Testis (tissue), 3 donors: Measurements from ENCODE around the gene MEGF9. TPM values are rescaled to one million over a fixed set of nuclear protein-coding genes. Genes with fewer than 3 reads are reported as not detected.

ENCODE experiments used
- DNase-seq: peaks from one replicate; pipeline ENCODE4 v3.0.0-alpha.2; 2019
- H3K27ac ChIP-seq, 2 donors: fragments of 200-600 bp; sonication (generic); one replicate each; pipeline ENCODE4 v1.5.1; 2019
- H3K27me3 ChIP-seq: fragments of 200-600 bp; sonication (generic); one replicate; pipeline ENCODE4 v1.5.1; 2019
- H3K36me3 ChIP-seq: fragments of 200-600 bp; sonication (generic); one replicate; pipeline ENCODE4 v1.5.1; 2017; ENCODE audit warnings: low read depth; ENCODE audit errors: missing control alignments
- H3K4me1 ChIP-seq: fragments of 200-600 bp; sonication (generic); one replicate; pipeline ENCODE4 v1.5.1; 2019
- H3K4me3 ChIP-seq, 2 donors: fragments of 200-600 bp; sonication (generic); one replicate each; pipeline ENCODE4 v1.5.1; 2017 to 2019
- H3K9me3 ChIP-seq: fragments of 200-600 bp; sonication (generic); one replicate; pipeline ENCODE4 v1.5.1; 2017
- POLR2A ChIP-seq: fragments of 450-650 bp; IDR thresholded peaks from one replicate; pipeline ENCODE4 v1.6.1; 2017; ENCODE audit warnings: antibody characterized with exemption, mild to moderate bottlenecking, moderate library complexity
- WGBS, 2 donors: methylation state at CpG; one replicate each; pipeline ENCODE4 v1.1.5; 2018; 5-methylcytosine and 5-hydroxymethylcytosine counted together
- intact Hi-C: fragments of 100-400 bp; cut with DNase I; formaldehyde crosslinking; loops from one replicate; pipeline ENCODE4 v1.15.1; 2023; ENCODE audit warnings: low total_unique reads
- polyA plus RNA-seq: library from polyadenylated mRNA; stranded (reverse); fragments of 350-450 nt; fragmentation: Illumina TruSeq; extraction: RNeasy Lipid Tissue Mini Kit (QIAGEN cat#74804); gene quantifications from one replicate; pipeline ENCODE4 v1.2.3, GENCODE V29; 2014; ENCODE audit warnings: low read depth, low replicate concordance; ENCODE audit not compliant: insufficient read depth
- total RNA-seq, 2 donors: library from RNA; depleted of rRNA; stranded (reverse); fragments of >200 nt; gene quantifications; one replicate each; pipeline ENCODE4 v1.2.3, GENCODE V29; 2016
- TF ChIP-seq, protein P1 (sequence below), 3 experiments: fragments of 450-650 bp in 2 of 3; fragments of 200-600 bp in 1 of 3; sonication (generic) in 1 of 3; IDR thresholded peaks; one replicate each; pipeline ENCODE4 v1.5.1; 2016 to 2019; ENCODE audit warnings: antibody characterized with exemption in 3 of 3, mild to moderate bottlenecking in 2 of 3, moderate library complexity in 1 of 3

MEGF9 gene
- total and polyA plus RNA-seq, 3 donors from 2014 or later = 7.2 to 8.5 (median 8.2) TPM

DNA sequence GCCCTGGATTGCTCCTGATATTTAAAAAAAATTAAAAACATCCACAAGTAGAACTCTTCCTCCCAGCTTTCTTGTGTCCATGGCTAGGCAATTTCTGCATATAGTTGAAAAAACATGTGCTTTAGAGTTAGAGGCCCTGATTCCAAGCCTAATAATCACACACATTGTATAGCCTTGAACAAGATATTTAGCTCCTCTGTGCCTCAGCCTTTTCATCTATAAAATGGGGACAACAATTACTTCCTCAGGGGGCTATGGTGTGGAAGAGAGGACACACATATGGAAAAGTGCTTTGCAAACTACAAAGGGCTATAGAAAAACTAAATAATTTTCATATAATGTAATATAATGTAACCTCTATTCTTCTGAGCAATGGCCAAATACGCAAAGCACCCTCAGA, 111.3 kb downstream of the MEGF9 start:
- Histone ChIP-seq H3K9me3 (no peaks in the 10 kb centered on the region), H3K27me3 (no peaks in the 10 kb centered on the region), H3K4me1 (no peaks in the 10 kb centered on the region), H3K4me3 (no peak overlapping the region), H3K27ac (no peak overlapping the region), H3K36me3 (no peaks in the 10 kb centered on the region)
- WGBS, 2 donors = 95 to 100% methylated on average over 1 of the region's 1 CpG
- DNase-seq = no peak
- TF ChIP-seq POLR2A = no peak
- TF ChIP-seq, protein P1, sequence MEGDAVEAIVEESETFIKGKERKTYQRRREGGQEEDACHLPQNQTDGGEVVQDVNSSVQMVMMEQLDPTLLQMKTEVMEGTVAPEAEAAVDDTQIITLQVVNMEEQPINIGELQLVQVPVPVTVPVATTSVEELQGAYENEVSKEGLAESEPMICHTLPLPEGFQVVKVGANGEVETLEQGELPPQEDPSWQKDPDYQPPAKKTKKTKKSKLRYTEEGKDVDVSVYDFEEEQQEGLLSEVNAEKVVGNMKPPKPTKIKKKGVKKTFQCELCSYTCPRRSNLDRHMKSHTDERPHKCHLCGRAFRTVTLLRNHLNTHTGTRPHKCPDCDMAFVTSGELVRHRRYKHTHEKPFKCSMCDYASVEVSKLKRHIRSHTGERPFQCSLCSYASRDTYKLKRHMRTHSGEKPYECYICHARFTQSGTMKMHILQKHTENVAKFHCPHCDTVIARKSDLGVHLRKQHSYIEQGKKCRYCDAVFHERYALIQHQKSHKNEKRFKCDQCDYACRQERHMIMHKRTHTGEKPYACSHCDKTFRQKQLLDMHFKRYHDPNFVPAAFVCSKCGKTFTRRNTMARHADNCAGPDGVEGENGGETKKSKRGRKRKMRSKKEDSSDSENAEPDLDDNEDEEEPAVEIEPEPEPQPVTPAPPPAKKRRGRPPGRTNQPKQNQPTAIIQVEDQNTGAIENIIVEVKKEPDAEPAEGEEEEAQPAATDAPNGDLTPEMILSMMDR (IDR thresholded peaks at IDR 0.05) = no peak
- intact Hi-C loops = no loop called here

DNA sequence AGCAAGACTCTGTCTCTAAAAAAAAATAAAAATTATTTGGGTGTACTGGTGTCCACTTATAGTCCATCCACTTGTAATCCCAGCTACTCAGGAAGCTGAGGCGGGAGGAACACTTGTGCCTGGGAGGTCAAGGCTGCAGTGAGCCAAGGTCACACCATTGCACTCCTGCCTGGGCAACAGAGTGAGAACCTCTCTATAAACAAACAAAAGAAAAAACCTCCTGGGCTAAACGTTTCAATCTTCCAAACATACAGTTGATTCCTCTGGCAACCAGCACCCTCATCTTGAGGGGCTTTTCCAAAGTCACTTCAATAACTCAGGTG, 120.4 kb downstream of the MEGF9 start:
- no peaks in the 10 kb centered on the region for H3K36me3 ChIP-seq
- H3K9me3 ChIP-seq = no peaks in the 10 kb centered on the region
- no peaks in the 10 kb centered on the region for H3K27me3 ChIP-seq
- DNase-seq = no peak
- intact Hi-C loops = no loop called here
- H3K4me3 ChIP-seq = no peak overlapping the region
- TF ChIP-seq POLR2A = no peak
- TF ChIP-seq, protein P1 (IDR thresholded peaks at IDR 0.05) = no peak
- H3K27ac ChIP-seq = no peak overlapping the region
- WGBS, 2 donors = 36 to 56% methylated on average over 2 of the region's 2 CpGs
- no peaks in the 10 kb centered on the region for H3K4me1 ChIP-seq

DNA sequence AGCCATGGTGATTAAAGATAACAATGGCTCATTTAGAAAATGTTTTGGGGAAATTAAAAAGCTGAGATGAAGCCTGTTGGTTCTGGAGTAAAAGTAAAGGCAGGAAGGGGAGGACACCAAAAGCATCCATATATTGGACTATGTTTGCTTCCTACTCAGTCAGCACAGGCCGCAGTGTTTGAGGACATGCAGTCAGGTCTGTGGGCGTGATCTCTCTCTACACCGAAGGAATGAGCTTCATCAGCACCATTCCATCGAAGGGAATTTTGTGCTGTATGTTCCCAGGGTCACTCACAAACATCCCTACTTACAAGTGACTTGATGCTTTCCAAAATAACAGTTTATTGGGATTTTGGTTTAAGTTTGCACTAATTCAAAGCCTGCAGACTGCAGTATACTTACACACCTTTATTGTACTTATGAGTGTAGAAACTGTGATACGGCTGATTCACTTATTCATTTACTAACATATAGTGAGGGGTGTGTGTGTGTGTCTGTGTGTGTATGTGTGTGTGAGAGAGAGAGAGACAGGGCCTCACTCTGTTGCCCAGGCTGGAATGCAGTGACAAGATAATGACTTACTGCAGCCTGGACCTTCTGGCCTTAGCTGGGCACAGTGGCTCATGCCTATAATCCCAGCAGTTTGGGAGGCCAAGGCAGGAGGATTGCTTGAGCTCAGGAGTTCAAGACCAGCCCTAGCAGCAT, 120.9 kb downstream of the MEGF9 start:
- 81% methylated on average over 5 of the region's 5 CpGs for WGBS, 2 donors
- intact Hi-C loops = no loop called here
- no peak overlapping the region for H3K27ac ChIP-seq
- no peaks in the 10 kb centered on the region for H3K36me3 ChIP-seq
- no peaks in the 10 kb centered on the region for H3K9me3 ChIP-seq
- H3K4me3 ChIP-seq = no peak overlapping the region
- no peaks in the 10 kb centered on the region for H3K27me3 ChIP-seq
- DNase-seq = no peak
- no peak for TF ChIP-seq POLR2A
- TF ChIP-seq, protein P1 (IDR thresholded peaks at IDR 0.05) = no peak
- H3K4me1 ChIP-seq = no peaks in the 10 kb centered on the region

DNA sequence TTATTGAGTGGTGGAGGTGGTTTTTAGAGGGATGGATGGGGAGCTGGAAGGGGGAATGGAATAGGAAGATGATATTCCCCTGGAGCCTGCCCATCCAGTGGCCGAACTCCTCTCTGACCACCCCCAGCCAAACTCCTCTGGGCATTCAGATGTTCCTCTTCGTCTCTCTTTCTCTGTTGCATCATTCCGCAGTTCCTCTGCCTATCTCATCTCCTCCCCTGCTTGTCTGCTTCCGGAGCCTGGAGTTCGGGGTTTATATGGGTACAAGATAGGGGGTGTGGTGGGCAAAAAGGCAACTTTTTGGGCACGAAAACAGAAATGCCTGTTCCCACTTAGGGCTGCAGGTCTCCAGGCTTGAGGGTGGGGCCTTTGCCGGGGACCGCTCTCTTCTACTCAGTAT, 122.1 kb downstream of the MEGF9 start:
- H3K9me3 ChIP-seq = no peaks in the 10 kb centered on the region
- H3K36me3 ChIP-seq = no peaks in the 10 kb centered on the region
- H3K27me3 ChIP-seq = no peaks in the 10 kb centered on the region
- H3K4me3 ChIP-seq = no peak overlapping the region
- H3K27ac ChIP-seq = no peak overlapping the region
- TF ChIP-seq POLR2A = no peak
- TF ChIP-seq, protein P1 (IDR thresholded peaks at IDR 0.05) = no peak
- WGBS, 2 donors = 91 to 97% methylated on average over 8 of the region's 8 CpGs
- no peaks in the 10 kb centered on the region for H3K4me1 ChIP-seq
- no peak for DNase-seq
- intact Hi-C loops = no loop called here

DNA sequence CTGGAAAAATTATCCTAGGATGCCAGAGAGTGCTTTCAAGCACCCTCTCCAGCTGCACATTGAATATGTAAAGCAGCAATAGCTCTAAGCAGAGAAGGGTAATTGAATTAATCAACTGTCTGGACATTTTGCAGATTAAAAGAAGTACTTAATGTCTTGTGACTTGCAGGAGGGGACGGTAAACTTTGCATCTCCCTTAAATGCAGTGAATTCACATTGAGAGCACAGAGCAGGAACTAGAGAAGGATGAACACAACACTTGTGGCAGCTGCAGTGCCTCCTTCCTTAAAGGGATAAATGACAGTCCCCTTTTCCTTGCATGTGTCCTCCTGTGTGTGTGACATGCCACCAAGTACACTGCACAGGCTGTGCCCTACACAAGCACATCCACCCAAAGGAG, 126.9 kb downstream of the MEGF9 start:
- H3K27me3 ChIP-seq = no peaks in the 10 kb centered on the region
- H3K9me3 ChIP-seq = no peaks in the 10 kb centered on the region
- intact Hi-C loops = no loop called here
- DNase-seq = no peak
- TF ChIP-seq, protein P1 (IDR thresholded peaks at IDR 0.05) = no peak
- WGBS, 2 donors = 21 to 40% methylated on average over 1 of the region's 1 CpG
- no peak overlapping the region for H3K27ac ChIP-seq
- no peak overlapping the region for H3K4me3 ChIP-seq
- H3K4me1 ChIP-seq = no peaks in the 10 kb centered on the region
- no peaks in the 10 kb centered on the region for H3K36me3 ChIP-seq
